ENCODE results near the gene GSDME.

GSDME gene

GRCh38 chr7:24783698-24784097 lies 26.4 kb upstream of the GSDME start:
- Histone ChIP-seq H3K27me3 (ENCODE audit: insufficient read depth, poor library complexity, severe bottlenecking) (no peaks in the 10 kb centered on the region), H3K27ac (replicated peaks) (no peak overlapping the region), H3K4me3 (replicated peaks; ENCODE audit: insufficient read depth, low read length) (no peak overlapping the region)
- DNase-seq (ENCODE audit: low read depth in 1 of 2, low spot score in 1 of 2) = no peak
- TF ChIP-seq POLR2AphosphoS5 (IDR thresholded peaks at IDR 0.05; ENCODE audit: low read depth) = no peak
- no peak for TF ChIP-seq GABPA (IDR thresholded peaks at IDR 0.05; ENCODE audit: low read depth)
- TF ChIP-seq, protein P1, sequence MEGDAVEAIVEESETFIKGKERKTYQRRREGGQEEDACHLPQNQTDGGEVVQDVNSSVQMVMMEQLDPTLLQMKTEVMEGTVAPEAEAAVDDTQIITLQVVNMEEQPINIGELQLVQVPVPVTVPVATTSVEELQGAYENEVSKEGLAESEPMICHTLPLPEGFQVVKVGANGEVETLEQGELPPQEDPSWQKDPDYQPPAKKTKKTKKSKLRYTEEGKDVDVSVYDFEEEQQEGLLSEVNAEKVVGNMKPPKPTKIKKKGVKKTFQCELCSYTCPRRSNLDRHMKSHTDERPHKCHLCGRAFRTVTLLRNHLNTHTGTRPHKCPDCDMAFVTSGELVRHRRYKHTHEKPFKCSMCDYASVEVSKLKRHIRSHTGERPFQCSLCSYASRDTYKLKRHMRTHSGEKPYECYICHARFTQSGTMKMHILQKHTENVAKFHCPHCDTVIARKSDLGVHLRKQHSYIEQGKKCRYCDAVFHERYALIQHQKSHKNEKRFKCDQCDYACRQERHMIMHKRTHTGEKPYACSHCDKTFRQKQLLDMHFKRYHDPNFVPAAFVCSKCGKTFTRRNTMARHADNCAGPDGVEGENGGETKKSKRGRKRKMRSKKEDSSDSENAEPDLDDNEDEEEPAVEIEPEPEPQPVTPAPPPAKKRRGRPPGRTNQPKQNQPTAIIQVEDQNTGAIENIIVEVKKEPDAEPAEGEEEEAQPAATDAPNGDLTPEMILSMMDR (IDR thresholded peaks at IDR 0.05; ENCODE audit: insufficient read depth, low read length) = no peak
- TF ChIP-seq SPI1 (IDR thresholded peaks at IDR 0.05; ENCODE audit: borderline replicate concordance, low read depth) = no peak
- TF ChIP-seq, protein P2, sequence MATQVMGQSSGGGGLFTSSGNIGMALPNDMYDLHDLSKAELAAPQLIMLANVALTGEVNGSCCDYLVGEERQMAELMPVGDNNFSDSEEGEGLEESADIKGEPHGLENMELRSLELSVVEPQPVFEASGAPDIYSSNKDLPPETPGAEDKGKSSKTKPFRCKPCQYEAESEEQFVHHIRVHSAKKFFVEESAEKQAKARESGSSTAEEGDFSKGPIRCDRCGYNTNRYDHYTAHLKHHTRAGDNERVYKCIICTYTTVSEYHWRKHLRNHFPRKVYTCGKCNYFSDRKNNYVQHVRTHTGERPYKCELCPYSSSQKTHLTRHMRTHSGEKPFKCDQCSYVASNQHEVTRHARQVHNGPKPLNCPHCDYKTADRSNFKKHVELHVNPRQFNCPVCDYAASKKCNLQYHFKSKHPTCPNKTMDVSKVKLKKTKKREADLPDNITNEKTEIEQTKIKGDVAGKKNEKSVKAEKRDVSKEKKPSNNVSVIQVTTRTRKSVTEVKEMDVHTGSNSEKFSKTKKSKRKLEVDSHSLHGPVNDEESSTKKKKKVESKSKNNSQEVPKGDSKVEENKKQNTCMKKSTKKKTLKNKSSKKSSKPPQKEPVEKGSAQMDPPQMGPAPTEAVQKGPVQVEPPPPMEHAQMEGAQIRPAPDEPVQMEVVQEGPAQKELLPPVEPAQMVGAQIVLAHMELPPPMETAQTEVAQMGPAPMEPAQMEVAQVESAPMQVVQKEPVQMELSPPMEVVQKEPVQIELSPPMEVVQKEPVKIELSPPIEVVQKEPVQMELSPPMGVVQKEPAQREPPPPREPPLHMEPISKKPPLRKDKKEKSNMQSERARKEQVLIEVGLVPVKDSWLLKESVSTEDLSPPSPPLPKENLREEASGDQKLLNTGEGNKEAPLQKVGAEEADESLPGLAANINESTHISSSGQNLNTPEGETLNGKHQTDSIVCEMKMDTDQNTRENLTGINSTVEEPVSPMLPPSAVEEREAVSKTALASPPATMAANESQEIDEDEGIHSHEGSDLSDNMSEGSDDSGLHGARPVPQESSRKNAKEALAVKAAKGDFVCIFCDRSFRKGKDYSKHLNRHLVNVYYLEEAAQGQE (IDR thresholded peaks at IDR 0.05; ENCODE audit: insufficient replicate concordance, low read depth) = no peak

DNA sequence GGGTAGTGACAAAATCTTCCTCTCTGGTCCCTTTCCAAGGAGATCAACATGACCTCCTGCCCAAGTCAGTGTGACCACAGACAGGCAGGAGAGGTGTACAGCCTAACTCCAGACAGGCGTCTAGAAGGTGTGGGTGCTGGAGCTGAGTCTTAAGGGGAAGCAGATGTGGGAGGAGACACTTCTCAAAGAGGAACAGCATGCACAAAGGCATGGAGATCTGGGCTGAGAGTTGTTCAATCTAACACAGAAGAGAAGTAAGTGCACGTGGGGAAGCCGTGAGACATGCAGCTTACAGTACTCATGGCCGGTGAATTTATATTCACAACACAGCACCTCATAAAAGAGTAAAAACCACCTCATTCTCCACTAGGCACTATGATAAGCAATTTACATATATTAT lies 23.8 kb upstream of the GSDME start:
- H3K27me3 ChIP-seq (ENCODE audit: insufficient read depth, poor library complexity, severe bottlenecking) = no peaks in the 10 kb centered on the region
- peak; percentile 65 for TF ChIP-seq POLR2AphosphoS5 (IDR thresholded peaks at IDR 0.05; ENCODE audit: low read depth)
- peak; percentile 87 for TF ChIP-seq SPI1 (IDR thresholded peaks at IDR 0.05; ENCODE audit: borderline replicate concordance, low read depth)
- TF ChIP-seq, protein P1 (IDR thresholded peaks at IDR 0.05; ENCODE audit: insufficient read depth, low read length) = no peak
- peak; percentile 77 to 88 for DNase-seq (ENCODE audit: low read depth in 1 of 2, low spot score in 1 of 2)
- H3K4me3 ChIP-seq (replicated peaks; ENCODE audit: insufficient read depth, low read length) = no peak overlapping the region
- H3K27ac ChIP-seq (replicated peaks) = peak overlapping the region; percentile 52

DNA sequence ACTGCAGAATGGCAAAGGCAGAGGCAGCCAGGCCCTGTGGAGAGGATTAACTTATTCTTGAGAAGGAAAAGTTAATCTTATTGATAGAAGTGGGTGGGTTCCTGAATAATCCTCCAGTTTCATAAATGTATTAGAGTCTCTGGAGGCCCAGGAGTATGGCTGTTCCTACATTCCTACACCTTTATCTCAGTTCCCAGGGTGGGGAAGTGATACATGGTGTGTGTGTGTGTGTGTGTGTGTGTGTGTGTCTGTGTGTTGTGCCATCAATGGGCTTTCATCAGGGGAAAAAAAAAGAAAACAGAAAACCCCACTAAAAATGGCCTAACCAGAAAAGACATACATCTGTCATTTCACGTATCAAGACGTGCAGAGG lies 22.0 kb upstream of the GSDME start:
- H3K4me3 ChIP-seq (replicated peaks; ENCODE audit: insufficient read depth, low read length) = no peak overlapping the region
- no peaks in the 10 kb centered on the region for H3K27me3 ChIP-seq (ENCODE audit: insufficient read depth, poor library complexity, severe bottlenecking)
- H3K27ac ChIP-seq (replicated peaks) = peak overlapping the region; percentile 70
- DNase-seq (ENCODE audit: low read depth in 1 of 2, low spot score in 1 of 2) = no peak
- TF ChIP-seq, protein P2 (IDR thresholded peaks at IDR 0.05; ENCODE audit: insufficient replicate concordance, low read depth) = no peak
- TF ChIP-seq SPI1 (IDR thresholded peaks at IDR 0.05; ENCODE audit: borderline replicate concordance, low read depth) = no peak; the same call in 1 of the 2 replicates
- TF ChIP-seq POLR2AphosphoS5 (IDR thresholded peaks at IDR 0.05; ENCODE audit: low read depth) = no peak
- TF ChIP-seq, protein P1 (IDR thresholded peaks at IDR 0.05; ENCODE audit: insufficient read depth, low read length) = no peak
- no peak for TF ChIP-seq GABPA (IDR thresholded peaks at IDR 0.05; ENCODE audit: low read depth)

Data from HL-60 (cell line).